ENCODE measurements around the gene COL26A1. TPM values are rescaled to one million over a fixed set of nuclear protein-coding genes. Genes with fewer than 3 reads are reported as not detected.

COL26A1 gene
- total RNA-seq, 1 experiment from 2014 or later: not detected

DNA sequence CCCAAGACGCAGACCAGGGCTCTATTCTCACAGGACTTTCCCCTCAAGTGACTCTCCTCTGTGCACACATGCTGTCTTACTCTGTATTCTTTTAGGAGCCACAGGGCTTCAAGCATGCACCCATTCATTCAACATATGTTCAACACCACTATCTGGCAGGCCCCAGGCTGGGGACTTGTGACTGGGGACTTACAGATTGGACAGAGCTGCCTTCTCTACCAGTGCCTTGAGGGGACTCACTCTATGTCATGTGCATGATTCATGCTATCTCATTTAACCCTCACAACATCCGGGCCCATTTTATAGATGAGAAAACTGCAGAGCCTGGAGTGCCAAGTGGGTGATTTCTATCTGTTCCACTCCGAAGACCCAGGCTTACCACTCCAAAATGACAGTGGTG, 232.1 kb downstream of the COL26A1 start:
- Histone ChIP-seq H3K36me3 (ENCODE audit: low read depth, low read length) (no peaks in the 10 kb centered on the region), H3F3A (ENCODE audit: low read length, unreplicated experiment) (no peaks in the 10 kb centered on the region), H3K4me3 (ENCODE audit: low read length) (no peak overlapping the region), H3K9me2 (replicated peaks; ENCODE audit: low read length) (no peaks in the 10 kb centered on the region), H3K27ac (ENCODE audit: low read length) (no peak overlapping the region), H3K79me2 (ENCODE audit: low read length) (no peaks in the 10 kb centered on the region), H4K20me1 (ENCODE audit: low read length) (no peaks in the 10 kb centered on the region), H3K9ac (ENCODE audit: low read length) (no peak overlapping the region), H3K9me3 (ENCODE audit: low read length) (no peaks in the 10 kb centered on the region), H2AFZ (ENCODE audit: low read length) (no peak overlapping the region), H3K27me3 (ENCODE audit: low read length) (no peaks in the 10 kb centered on the region), H3K4me1 (ENCODE audit: insufficient read depth, low read length) (no peaks in the 10 kb centered on the region), H3K4me2 (ENCODE audit: low read length) (no peak overlapping the region)
- no peak for TF ChIP-seq EZH2phosphoT487 (IDR thresholded peaks at IDR 0.05; ENCODE audit: borderline replicate concordance, low read length)
- TF ChIP-seq EZH2 (IDR thresholded peaks at IDR 0.05; ENCODE audit: low read length, unreplicated experiment): no peak
- DNase-seq (no peak), ATAC-seq (no peak)
- CTCF ChIA-PET: no interaction called here
- POLR2A ChIA-PET (ENCODE audit: unreplicated experiment): no interaction called here
- no TSS peak for BruUV-seq (replicated peaks)
- intact Hi-C loops (cut with micrococcal nuclease): no loop called here

DNA sequence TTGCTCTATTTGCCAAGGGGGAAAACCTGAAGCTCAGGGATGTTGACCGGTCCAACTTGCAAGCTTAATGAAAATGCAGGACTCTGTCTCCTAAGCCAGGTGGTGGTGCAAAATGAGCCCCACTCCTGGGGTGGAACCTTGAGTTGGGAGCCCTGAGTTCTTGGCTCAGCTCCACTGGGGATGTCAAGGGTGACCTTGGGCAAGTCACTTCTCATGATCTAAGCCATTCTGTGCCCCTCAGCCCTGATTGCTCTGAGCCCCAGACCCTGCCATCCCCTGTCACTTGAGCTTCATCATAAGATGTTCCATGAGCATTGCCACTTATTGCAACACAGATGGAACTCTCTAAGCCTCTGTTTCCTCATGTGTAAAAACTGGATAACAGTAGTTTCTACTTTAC, 232.6 kb downstream of the COL26A1 start:
- TF ChIP-seq EZH2phosphoT487 (IDR thresholded peaks at IDR 0.05; ENCODE audit: borderline replicate concordance, low read length): no peak
- TF ChIP-seq EZH2 (IDR thresholded peaks at IDR 0.05; ENCODE audit: low read length, unreplicated experiment): no peak
- TF ChIP-seq, protein P1, sequence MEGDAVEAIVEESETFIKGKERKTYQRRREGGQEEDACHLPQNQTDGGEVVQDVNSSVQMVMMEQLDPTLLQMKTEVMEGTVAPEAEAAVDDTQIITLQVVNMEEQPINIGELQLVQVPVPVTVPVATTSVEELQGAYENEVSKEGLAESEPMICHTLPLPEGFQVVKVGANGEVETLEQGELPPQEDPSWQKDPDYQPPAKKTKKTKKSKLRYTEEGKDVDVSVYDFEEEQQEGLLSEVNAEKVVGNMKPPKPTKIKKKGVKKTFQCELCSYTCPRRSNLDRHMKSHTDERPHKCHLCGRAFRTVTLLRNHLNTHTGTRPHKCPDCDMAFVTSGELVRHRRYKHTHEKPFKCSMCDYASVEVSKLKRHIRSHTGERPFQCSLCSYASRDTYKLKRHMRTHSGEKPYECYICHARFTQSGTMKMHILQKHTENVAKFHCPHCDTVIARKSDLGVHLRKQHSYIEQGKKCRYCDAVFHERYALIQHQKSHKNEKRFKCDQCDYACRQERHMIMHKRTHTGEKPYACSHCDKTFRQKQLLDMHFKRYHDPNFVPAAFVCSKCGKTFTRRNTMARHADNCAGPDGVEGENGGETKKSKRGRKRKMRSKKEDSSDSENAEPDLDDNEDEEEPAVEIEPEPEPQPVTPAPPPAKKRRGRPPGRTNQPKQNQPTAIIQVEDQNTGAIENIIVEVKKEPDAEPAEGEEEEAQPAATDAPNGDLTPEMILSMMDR (conservative IDR thresholded peaks at IDR 0.05; ENCODE audit: low read depth, low read length): no peak
- ChIA-PET POLR2A (ENCODE audit: unreplicated experiment) (no interaction called here), CTCF (no interaction called here)
- ATAC-seq (no peak), DNase-seq (no peak)
- BruUV-seq (replicated peaks): no TSS peak
- Histone ChIP-seq H3K27me3 (ENCODE audit: low read length) (no peaks in the 10 kb centered on the region), H3K36me3 (ENCODE audit: low read depth, low read length) (no peaks in the 10 kb centered on the region), H3F3A (ENCODE audit: low read length, unreplicated experiment) (no peaks in the 10 kb centered on the region), H3K9me2 (replicated peaks; ENCODE audit: low read length) (no peaks in the 10 kb centered on the region), H3K9ac (ENCODE audit: low read length) (no peak overlapping the region), H3K4me1 (ENCODE audit: insufficient read depth, low read length) (no peaks in the 10 kb centered on the region), H3K79me2 (ENCODE audit: low read length) (no peaks in the 10 kb centered on the region), H3K4me2 (ENCODE audit: low read length) (no peak overlapping the region), H3K4me3 (ENCODE audit: low read length) (no peak overlapping the region), H3K27ac (ENCODE audit: low read length) (no peak overlapping the region), H4K20me1 (ENCODE audit: low read length) (no peaks in the 10 kb centered on the region), H3K9me3 (ENCODE audit: low read length) (no peaks in the 10 kb centered on the region), H2AFZ (ENCODE audit: low read length) (no peak overlapping the region)
- intact Hi-C loops (cut with micrococcal nuclease): no loop called here

DNA sequence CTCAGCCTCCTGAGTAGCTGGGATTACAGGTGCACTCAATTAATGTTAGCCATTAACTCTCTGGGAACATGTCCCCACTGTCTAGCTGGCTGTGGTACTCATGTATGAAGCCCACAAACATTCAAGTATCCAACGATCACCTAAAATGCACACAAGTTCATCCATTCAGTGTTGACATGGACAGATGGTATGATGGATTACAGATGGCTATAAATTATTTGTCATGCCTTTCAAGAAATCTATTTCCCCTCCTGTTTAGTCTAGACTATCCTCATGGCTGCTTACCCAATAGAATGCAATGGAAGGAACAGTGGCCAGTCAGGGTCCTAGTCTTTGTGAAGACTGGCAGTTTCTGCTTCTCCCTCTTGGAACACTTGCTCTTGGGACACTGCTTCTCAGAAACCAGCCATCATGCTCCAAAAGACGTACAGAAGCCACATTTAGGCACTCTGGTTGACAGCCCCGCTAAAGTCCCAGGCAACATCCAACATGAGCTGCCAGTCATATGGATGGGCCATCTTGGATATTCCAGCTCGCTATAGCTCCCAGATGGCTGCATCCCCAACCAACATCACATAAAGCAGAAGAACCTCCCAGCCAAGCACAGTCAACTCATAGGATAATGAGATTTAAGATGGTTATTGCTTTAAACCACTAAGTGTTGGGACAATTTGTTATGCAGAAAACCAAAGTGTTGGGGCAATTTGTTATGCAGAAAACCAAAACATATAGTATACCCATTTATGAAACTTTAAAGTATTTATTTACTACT, 233.3 kb downstream of the COL26A1 start:
- H3F3A ChIP-seq (ENCODE audit: low read length, unreplicated experiment): no peaks in the 10 kb centered on the region
- intact Hi-C loops (cut with micrococcal nuclease): no loop called here
- no peaks in the 10 kb centered on the region for H3K27me3 ChIP-seq (ENCODE audit: low read length)
- H3K9me2 ChIP-seq (replicated peaks; ENCODE audit: low read length): no peaks in the 10 kb centered on the region
- no peaks in the 10 kb centered on the region for H3K9me3 ChIP-seq (ENCODE audit: low read length)
- no peaks in the 10 kb centered on the region for H3K4me1 ChIP-seq (ENCODE audit: insufficient read depth, low read length)
- TF ChIP-seq EZH2 (IDR thresholded peaks at IDR 0.05; ENCODE audit: low read length, unreplicated experiment) (no peak), EZH2phosphoT487 (IDR thresholded peaks at IDR 0.05; ENCODE audit: borderline replicate concordance, low read length) (no peak)
- TF ChIP-seq, protein P1 (conservative IDR thresholded peaks at IDR 0.05; ENCODE audit: low read depth, low read length): no peak
- H4K20me1 ChIP-seq (ENCODE audit: low read length): no peaks in the 10 kb centered on the region
- no peak overlapping the region for H3K27ac ChIP-seq (ENCODE audit: low read length)
- POLR2A ChIA-PET (ENCODE audit: unreplicated experiment): no interaction called here
- no peak overlapping the region for H2AFZ ChIP-seq (ENCODE audit: low read length)
- no peaks in the 10 kb centered on the region for H3K79me2 ChIP-seq (ENCODE audit: low read length)
- DNase-seq: no peak
- H3K4me2 ChIP-seq (ENCODE audit: low read length): no peak overlapping the region
- H3K36me3 ChIP-seq (ENCODE audit: low read depth, low read length): no peaks in the 10 kb centered on the region
- CTCF ChIA-PET: no interaction called here
- ATAC-seq: no peak
- H3K4me3 ChIP-seq (ENCODE audit: low read length): no peak overlapping the region
- BruUV-seq (replicated peaks): no TSS peak
- no peak overlapping the region for H3K9ac ChIP-seq (ENCODE audit: low read length)

All from PC-3 (cell line).